Tibial nerve (tissue), 3 donors: ENCODE results near the gene FARP1.

Experiments used
- CTCF ChIP-seq, 5 experiments: fragments of 200-600 bp in 3 of 5; fragments of 450-650 bp in 2 of 5; sonication (generic) in 3 of 5; IDR thresholded peaks; one replicate each; pipeline ENCODE4 v1.5.1; 2016 to 2019; ENCODE audit warnings: antibody characterized with exemption in 5 of 5, mild to moderate bottlenecking in 3 of 5, moderate library complexity in 2 of 5
- POLR2A ChIP-seq, 2 donors: fragments of 450-650 bp; IDR thresholded peaks; one replicate each; pipeline ENCODE4 v1.6.1; 2017; ENCODE audit warnings: antibody characterized with exemption in 2 of 2, mild to moderate bottlenecking in 2 of 2, moderate library complexity in 2 of 2

- TF ChIP-seq CTCF (IDR thresholded peaks at IDR 0.05), result no peak
- no peak for TF ChIP-seq POLR2A (IDR thresholded peaks at IDR 0.05)
Observed at GRCh38 chr13:98118865-98119264, 24.0 kb upstream of the FARP1 start.
